ENCODE results near the gene TRPM5.

The TRPM5 gene

GRCh38 chr11:2420502-2421225 lies 23.6 kb downstream of the TRPM5 start:
- peak; percentile 52 for DNase-seq (ENCODE audit: low read depth)

GRCh38 chr11:2419638-2420501 lies 24.4 kb downstream of the TRPM5 start:
- DNase-seq (ENCODE audit: low read depth): peak; percentile 36

DNA sequence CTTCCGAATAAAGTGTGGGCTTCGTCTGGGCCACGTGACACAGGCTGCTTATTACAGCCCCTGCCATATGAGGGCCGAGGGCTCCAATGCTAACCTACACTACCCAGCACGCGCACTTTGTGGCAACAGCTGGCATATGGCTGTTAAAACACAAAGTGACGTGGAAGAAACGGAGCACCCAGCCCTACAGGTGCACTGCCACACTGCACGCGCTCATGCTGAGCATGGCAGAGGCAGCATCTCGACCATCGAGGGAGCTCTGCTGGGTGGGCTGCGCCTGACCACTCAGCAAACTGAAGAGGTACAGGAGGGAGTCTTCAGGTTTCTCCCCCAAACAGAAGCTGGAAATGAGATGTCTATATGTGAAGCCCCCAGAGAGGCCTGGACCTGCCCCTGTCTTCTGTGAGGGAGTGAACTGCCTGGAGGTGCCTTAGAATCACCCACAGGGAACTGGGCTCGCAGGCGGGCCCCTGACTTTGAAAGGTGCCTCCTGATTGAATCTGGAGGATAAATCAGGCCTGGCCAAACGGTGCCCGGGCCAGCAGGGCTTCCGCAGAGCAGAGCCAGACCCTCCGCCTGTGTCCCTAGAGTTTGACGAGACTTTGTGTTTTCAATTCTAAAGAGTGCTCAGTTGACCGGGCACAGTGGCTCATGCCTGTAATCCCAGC lies 25.5 kb downstream of the TRPM5 start:
- no peak for DNase-seq (ENCODE audit: low read depth)

- no peak for DNase-seq (ENCODE audit: low read depth)
These were observed 26.2 kb downstream of the TRPM5 start for GRCh38 chr11:2417856-2418692.

- no peak for DNase-seq (ENCODE audit: low read depth)
These were observed 27.5 kb downstream of the TRPM5 start for GRCh38 chr11:2416765-2417164.

GRCh38 chr11:2415601-2416380 lies 28.5 kb downstream of the TRPM5 start:
- no peak for DNase-seq (ENCODE audit: low read depth)

DNA sequence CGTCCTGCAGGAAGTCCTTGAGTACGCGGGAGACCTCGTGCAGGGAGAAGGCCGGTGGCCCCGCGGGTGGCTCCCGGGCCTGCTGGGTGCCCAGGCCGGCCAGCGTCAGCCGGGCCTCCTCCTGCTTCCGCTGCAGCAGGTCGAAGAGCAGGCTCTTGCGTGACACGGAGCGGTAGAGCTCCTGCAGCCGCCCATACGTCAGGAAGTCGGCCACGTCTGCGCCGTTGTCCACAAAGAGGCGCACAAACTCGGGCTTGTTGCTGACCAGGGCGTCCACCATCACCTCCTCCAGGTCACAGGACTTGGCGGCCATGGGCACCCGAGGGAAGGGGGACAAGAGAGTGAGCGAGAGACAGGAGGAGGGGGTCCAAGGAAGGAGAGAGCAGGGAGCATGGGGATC lies 29.1 kb downstream of the TRPM5 start:
- DNase-seq (ENCODE audit: low read depth): no peak

DNA sequence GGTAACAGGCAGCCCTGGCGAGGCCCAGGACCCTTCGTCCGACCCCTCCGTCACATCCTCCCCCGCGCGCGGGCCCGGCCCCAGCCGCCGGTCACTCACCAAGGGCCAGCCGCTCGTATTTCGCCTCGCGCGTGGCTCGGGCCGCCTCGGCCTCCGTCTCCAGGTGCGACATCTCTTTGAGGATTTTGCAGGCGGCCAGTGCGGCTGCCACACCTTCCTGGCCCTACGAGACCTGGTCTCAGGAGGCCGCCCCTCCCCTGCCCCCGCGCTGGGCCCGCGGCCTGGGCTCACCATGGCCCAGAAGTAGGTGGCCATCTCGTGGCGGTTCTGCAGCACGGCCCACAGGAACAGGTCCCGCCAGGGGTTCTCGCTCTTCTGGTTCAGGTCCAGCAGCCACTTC lies 29.7 kb downstream of the TRPM5 start:
- DNase-seq (ENCODE audit: low read depth): no peak

DNA sequence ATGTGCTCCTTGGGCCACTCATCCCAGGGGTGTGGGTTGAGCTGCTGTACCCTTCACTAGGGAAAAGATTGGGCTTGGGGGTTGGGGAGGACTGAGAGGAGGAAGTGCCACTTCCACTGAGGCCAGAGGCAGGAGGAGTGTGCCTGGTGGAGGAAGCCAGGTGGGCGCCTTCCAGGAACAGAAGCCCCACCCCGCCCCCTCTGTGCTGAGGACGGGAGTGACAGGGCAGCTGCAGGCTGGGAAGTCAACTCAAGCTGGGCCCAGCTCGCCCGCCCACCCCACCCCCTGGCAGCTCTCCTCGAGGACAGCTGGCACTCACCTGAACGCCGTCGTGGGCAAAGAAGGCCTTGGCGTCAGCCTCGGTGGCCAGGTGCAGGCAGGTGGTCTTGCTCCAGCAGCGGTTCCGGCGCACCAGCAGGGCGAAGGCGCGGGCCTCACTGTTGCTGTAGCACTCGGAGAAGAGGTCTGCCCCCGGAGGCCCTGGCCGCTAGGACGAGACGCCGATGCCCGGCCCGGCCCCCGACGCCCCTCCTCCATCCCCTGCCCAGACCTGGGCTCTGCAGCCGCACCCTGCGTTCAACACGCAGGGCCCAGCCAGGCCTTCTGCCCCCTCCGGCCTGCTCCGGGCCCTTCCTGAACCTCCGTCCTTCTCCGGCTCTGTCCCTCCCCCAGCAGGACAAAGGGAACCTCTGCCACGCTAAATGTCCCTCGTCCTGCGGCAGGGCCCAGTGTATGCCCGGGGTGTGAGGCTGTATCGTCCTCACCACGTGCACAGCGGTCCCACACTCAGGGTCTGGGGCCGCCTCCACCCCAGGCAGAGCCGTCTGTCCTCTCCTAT lies 30.4 kb downstream of the TRPM5 start:
- no peak for DNase-seq (ENCODE audit: low read depth)

GRCh38 chr11:2412323-2412722 lies 32.0 kb downstream of the TRPM5 start:
- no peak for DNase-seq (ENCODE audit: low read depth)

- no peak for DNase-seq (ENCODE audit: low read depth)
These were observed 32.6 kb downstream of the TRPM5 start for GRCh38 chr11:2411446-2412305.

DNA sequence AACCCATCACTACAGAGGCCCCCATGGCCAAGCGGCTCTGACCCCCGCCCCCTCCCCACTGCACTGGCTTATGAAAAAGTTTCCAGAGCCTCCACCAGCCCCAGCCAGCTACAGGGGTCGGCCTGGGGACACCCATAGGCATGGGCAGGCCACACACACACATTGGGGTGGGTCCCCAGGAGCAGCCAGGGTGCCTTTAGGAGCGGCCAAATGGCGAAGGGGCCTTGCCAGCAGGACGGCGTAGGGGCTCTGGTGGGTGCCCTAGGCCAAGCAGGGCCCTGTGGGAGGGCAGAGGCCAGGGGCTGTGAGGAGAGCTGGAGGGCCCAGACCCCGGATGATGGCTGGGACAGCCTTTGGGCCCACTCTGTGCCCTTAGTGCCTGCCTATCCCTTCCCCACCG lies 33.7 kb downstream of the TRPM5 start:
- DNase-seq (ENCODE audit: low read depth): no peak

- no peak for DNase-seq (ENCODE audit: low read depth)
These were observed 34.5 kb downstream of the TRPM5 start for GRCh38 chr11:2409611-2410468.

DNA sequence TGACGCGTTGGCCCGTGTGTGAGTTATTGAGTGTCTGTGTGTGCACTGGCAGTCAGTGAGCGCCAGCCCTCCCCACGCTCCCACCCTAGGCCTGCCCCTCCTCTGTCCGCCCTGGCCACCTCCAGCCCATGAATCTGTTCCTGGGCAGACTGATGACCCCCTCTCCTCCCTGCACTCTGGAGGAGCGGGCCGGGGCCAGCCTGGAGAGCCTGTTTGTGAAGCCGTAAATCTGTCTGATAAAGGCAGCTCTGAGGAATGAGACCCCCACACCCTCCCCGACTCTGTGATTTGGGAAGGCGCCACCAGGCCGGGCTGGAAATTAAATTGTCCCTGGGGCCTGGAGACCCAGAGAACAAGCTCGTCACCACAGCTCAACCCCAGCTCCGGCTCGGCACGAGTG lies 35.2 kb downstream of the TRPM5 start:
- DNase-seq (ENCODE audit: low read depth): no peak

DNA sequence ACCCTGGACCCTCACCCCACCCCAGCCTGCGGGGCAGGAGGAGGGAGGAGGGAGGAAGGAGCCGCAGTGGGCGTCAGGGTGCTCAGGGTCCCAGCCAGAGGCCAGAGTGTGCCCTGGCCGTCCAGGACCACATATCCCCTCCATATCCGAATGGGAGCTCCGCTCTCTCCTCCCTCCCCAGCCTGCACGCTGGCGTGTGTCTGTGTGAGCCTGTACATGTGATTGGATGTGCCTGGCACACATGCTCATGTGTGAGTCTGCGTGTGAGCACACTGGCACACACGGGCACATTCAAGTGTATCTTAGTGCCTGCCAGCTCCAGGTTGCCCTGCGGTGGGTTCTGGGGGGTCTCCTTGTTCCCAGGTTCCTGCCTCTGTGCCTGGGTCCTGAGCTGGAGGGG lies 35.6 kb downstream of the TRPM5 start:
- no peak for DNase-seq (ENCODE audit: low read depth)

GRCh38 chr11:2406878-2407410 lies 37.4 kb downstream of the TRPM5 start:
- DNase-seq (ENCODE audit: low read depth): no peak

GRCh38 chr11:2406451-2406850 lies 37.9 kb downstream of the TRPM5 start:
- no peak for DNase-seq (ENCODE audit: low read depth)

- no peak for DNase-seq (ENCODE audit: low read depth)
These were observed 39.5 kb downstream of the TRPM5 start for GRCh38 chr11:2404735-2405196.

All from activated T-cell treated with anti-CD3 and anti-CD28 coated beads for 24 hours (primary cell).